ENCODE data around the gene MATN3.

MATN3 gene

GRCh38 chr2:19955544-19956422 is 56.7 kb downstream of the MATN3 start:
- Histone ChIP-seq H3K79me2 (ENCODE audit: insufficient read depth, low read length) (no peaks in the 10 kb centered on the region), H3K4me1 (ENCODE audit: insufficient read depth, low read length, poor library complexity, severe bottlenecking) (no peaks in the 10 kb centered on the region), H3K4me3 (ENCODE audit: low read length, poor library complexity, severe bottlenecking) (no peak overlapping the region), H3K36me3 (ENCODE audit: insufficient read depth, low read length) (no peaks in the 10 kb centered on the region), H3K9me3 (ENCODE audit: insufficient read depth, low read depth, low read length) (no peaks in the 10 kb centered on the region), H3K9ac (ENCODE audit: low read depth, low read length, poor library complexity, severe bottlenecking) (no peak overlapping the region), H2AFZ (ENCODE audit: low read length) (no peak overlapping the region), H3K27me3 (ENCODE audit: insufficient read depth, low read length, poor library complexity, severe bottlenecking) (no peaks in the 10 kb centered on the region), H4K20me1 (ENCODE audit: insufficient read depth, low read length, poor library complexity, severe bottlenecking) (no peaks in the 10 kb centered on the region), H3K9me2 (replicated peaks; ENCODE audit: low read depth, low read length) (no peaks in the 10 kb centered on the region), H3F3A (ENCODE audit: low read depth) (no peaks in the 10 kb centered on the region), H3K4me2 (ENCODE audit: low read depth, low read length, poor library complexity, severe bottlenecking) (no peak overlapping the region)
- TF ChIP-seq CTCF (conservative IDR thresholded peaks at IDR 0.05; ENCODE audit: low read length) (peak; percentile 95), EZH2phosphoT487 (IDR thresholded peaks at IDR 0.05; ENCODE audit: borderline replicate concordance) (no peak)

GRCh38 chr2:19949071-19949470 is 63.4 kb downstream of the MATN3 start:
- no peaks in the 10 kb centered on the region for H3K9me2 ChIP-seq (replicated peaks; ENCODE audit: low read depth, low read length)
- H3K36me3 ChIP-seq (ENCODE audit: insufficient read depth, low read length) = no peaks in the 10 kb centered on the region
- H3K4me1 ChIP-seq (ENCODE audit: insufficient read depth, low read length, poor library complexity, severe bottlenecking) = no peaks in the 10 kb centered on the region
- no peaks in the 10 kb centered on the region for H3F3A ChIP-seq (ENCODE audit: low read depth)
- no peak overlapping the region for H3K4me2 ChIP-seq (ENCODE audit: low read depth, low read length, poor library complexity, severe bottlenecking)
- no peak overlapping the region for H3K4me3 ChIP-seq (ENCODE audit: low read length, poor library complexity, severe bottlenecking)
- no peak overlapping the region for H2AFZ ChIP-seq (ENCODE audit: low read length)
- H3K27me3 ChIP-seq (ENCODE audit: insufficient read depth, low read length, poor library complexity, severe bottlenecking) = peaks cover 11% of the 10 kb centered on the region
- TF ChIP-seq CTCF (conservative IDR thresholded peaks at IDR 0.05; ENCODE audit: low read length) (no peak), EZH2phosphoT487 (IDR thresholded peaks at IDR 0.05; ENCODE audit: borderline replicate concordance) (no peak)
- no peaks in the 10 kb centered on the region for H3K9me3 ChIP-seq (ENCODE audit: insufficient read depth, low read depth, low read length)
- H3K79me2 ChIP-seq (ENCODE audit: insufficient read depth, low read length) = no peaks in the 10 kb centered on the region
- no peak overlapping the region for H3K9ac ChIP-seq (ENCODE audit: low read depth, low read length, poor library complexity, severe bottlenecking)
- no peaks in the 10 kb centered on the region for H4K20me1 ChIP-seq (ENCODE audit: insufficient read depth, low read length, poor library complexity, severe bottlenecking)

- H3K9ac ChIP-seq (ENCODE audit: low read depth, low read length, poor library complexity, severe bottlenecking) = no peak overlapping the region
- H3F3A ChIP-seq (ENCODE audit: low read depth) = no peaks in the 10 kb centered on the region
- H3K9me2 ChIP-seq (replicated peaks; ENCODE audit: low read depth, low read length) = no peaks in the 10 kb centered on the region
- H3K79me2 ChIP-seq (ENCODE audit: insufficient read depth, low read length) = no peaks in the 10 kb centered on the region
- H3K27me3 ChIP-seq (ENCODE audit: insufficient read depth, low read length, poor library complexity, severe bottlenecking) = peaks cover 11% of the 10 kb centered on the region
- H2AFZ ChIP-seq (ENCODE audit: low read length) = 0 out of 2 replicates have a peak overlapping the region, but pooled peaks have one; percentile 13
- no peaks in the 10 kb centered on the region for H3K4me1 ChIP-seq (ENCODE audit: insufficient read depth, low read length, poor library complexity, severe bottlenecking)
- H3K4me3 ChIP-seq (ENCODE audit: low read length, poor library complexity, severe bottlenecking) = no peak overlapping the region
- TF ChIP-seq EZH2phosphoT487 (IDR thresholded peaks at IDR 0.05; ENCODE audit: borderline replicate concordance) = no peak
- TF ChIP-seq CTCF (conservative IDR thresholded peaks at IDR 0.05; ENCODE audit: low read length) = no peak
- H3K9me3 ChIP-seq (ENCODE audit: insufficient read depth, low read depth, low read length) = no peaks in the 10 kb centered on the region
- H4K20me1 ChIP-seq (ENCODE audit: insufficient read depth, low read length, poor library complexity, severe bottlenecking) = no peaks in the 10 kb centered on the region
- no peak overlapping the region for H3K4me2 ChIP-seq (ENCODE audit: low read depth, low read length, poor library complexity, severe bottlenecking)
- H3K36me3 ChIP-seq (ENCODE audit: insufficient read depth, low read length) = no peaks in the 10 kb centered on the region
These were observed 65.1 kb downstream of the MATN3 start for GRCh38 chr2:19947184-19947940.
